Astrocyte (in vitro differentiated cells and primary cell): ENCODE measurements around the gene FCRLB.

ENCODE experiments used
- CTCF ChIP-seq: IDR thresholded peaks from 2 replicates; pipeline ENCODE4 v1.5.1; 2011; ENCODE audit warnings: low read depth, mild to moderate bottlenecking, inconsistent platforms, low read length, moderate library complexity; ENCODE audit not compliant: insufficient read depth
- EZH2 ChIP-seq: IDR thresholded peaks from 2 replicates; pipeline ENCODE4 v1.6.1; 2012; ENCODE audit warnings: mild to moderate bottlenecking, low read length, inconsistent platforms; ENCODE audit not compliant: insufficient read depth

- TF ChIP-seq CTCF (no peak), EZH2 (no peak)
Measured at GRCh38 chr1:161731241-161731640, 9.9 kb downstream of the FCRLB start.
